GM10248 (cell line): ENCODE data around the gene DAD1.
A peak's percentile ranks its signal among the peaks of the same experiment; 100 is the strongest.

Experiments used
- CTCF ChIA-PET: fragments of 300-600 bp; sonication (Branson Sonifier 250); formaldehyde crosslinking; extraction: SDS; loops from one replicate; lab custom pipeline; 2021; ENCODE audit warnings: antibody characterized with exemption; lab: Yijun Ruan, JAX
- POLR2A ChIA-PET: fragments of 350-650 bp; sonication (Branson Sonifier 250); formaldehyde crosslinking; extraction: SDS; loops from one replicate; lab custom pipeline; 2020; ENCODE audit warnings: antibody characterized with exemption; lab: Yijun Ruan, JAX
- DNase-seq: peaks from one replicate; pipeline ENCODE4 v3.0.0; 2012; ENCODE audit errors: extremely low spot score
- CTCF ChIP-seq: IDR thresholded peaks from 2 replicates; pipeline ENCODE4 v1.5.1; 2012; ENCODE audit warnings: mild to moderate bottlenecking, low read depth; ENCODE audit errors: extremely low read depth, missing control alignments, control extremely low read depth

Gene DAD1

DNA sequence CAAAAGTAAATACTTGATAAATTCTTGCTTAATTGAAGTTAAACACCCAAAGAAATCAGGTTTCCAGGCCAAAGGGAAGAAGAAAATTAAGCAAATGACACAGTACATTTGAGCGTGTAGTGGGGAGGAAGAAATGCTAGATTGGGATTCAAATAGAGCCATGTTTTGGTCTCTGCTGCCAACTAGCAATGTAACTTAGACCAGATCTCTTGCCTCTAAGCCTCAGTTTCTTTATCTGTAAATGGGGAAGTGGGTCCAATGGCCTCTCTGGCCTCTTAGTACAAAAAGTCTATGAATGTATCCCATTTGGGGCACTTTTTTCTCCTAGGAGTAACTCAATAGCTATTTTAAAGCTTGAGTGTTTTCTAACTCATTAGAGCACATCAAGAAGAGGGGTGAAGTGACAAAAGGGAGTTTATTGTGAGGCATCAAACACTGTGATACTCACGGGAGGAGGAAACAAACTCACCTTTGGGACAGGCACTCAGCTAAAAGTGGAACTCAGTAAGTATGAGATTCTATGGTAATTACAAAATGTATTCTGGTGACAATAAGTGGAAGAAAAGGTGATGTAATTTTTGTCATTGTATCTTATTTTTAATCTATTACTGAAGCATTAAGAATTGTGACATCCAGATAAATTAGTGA is 55.8 kb downstream of the DAD1 start:
- ChIA-PET CTCF (interaction anchor here (1.0 to 5.9 kb wide), 17 partner anchors 9 to 61 kb away, joined by 3 to 25 read pairs (median 5); no protein-coding TSS in a partner anchor), POLR2A (no interaction called here)
- no peak for DNase-seq
- no peak for TF ChIP-seq CTCF

GRCh38 chr14:22532345-22533056 is 56.5 kb downstream of the DAD1 start:
- ChIA-PET POLR2A (interaction anchor here (1.0 to 1.1 kb wide), 3 partner anchors 16 to 386 kb away, joined by 3 to 6 read pairs (median 3); partner anchors contain the start of gene RBM23), CTCF (interaction anchor here (0.9 to 5.9 kb wide), 23 partner anchors 8 to 212 kb away, joined by 3 to 25 read pairs (median 5); no protein-coding TSS in a partner anchor)
- TF ChIP-seq CTCF: no peak
- no peak for DNase-seq

- POLR2A ChIA-PET: interaction anchor here (0.6 to 1.1 kb wide), 4 partner anchors 16 to 387 kb away, joined by 3 to 6 read pairs (median 3); partner anchors contain the start of gene RBM23
- DNase-seq: peak; percentile 60
- no peak for TF ChIP-seq CTCF
- CTCF ChIA-PET: interaction anchor here (0.8 to 5.9 kb wide), 27 partner anchors 7 to 322 kb away, joined by 3 to 25 read pairs (median 4); no protein-coding TSS in a partner anchor
Measured at GRCh38 chr14:22531451-22532344, 57.3 kb downstream of the DAD1 start.

DNA sequence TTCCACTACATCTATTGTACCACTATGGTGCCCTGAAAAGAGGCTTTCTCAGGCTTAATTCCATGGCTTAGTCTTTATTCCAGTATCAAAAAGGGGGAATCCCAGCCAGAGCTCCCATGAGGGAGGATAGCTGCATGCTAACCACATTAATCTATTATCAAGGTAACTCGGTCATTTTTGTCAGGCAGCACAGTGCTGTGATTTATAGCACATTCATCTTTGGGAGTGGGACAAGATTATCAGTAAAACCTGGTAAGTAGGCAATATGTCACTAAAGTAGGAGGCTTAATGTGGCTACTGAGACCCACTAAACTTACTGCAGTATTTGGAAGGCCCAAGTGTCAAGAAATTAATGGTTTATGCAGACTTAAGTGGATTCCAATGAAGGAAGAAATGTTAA is 58.9 kb downstream of the DAD1 start:
- ChIA-PET POLR2A (no interaction called here), CTCF (interaction anchor here (1.2 to 5.9 kb wide), 9 partner anchors 11 to 140 kb away, joined by 3 to 25 read pairs (median 17); no protein-coding TSS in a partner anchor)
- no peak for DNase-seq
- no peak for TF ChIP-seq CTCF

DNA sequence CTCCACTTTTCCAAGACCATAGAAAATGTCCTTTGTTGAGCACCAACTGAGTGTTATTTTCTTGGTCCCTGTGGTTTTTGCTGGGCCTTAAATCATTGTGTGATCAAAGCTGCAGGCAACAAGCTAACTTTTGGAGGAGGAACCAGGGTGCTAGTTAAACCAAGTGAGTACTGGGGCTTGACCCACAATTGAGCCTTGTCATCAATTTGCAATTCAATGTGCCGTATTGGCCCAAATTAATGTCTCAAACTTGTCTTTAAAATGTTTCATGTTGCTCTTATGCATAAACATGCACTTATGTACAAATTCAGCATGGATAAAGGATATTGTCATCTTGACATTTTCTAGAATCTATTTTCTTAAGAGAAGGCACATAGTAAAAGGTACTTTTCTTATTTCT is 62.3 kb downstream of the DAD1 start:
- DNase-seq: no peak
- no peak for TF ChIP-seq CTCF
- ChIA-PET CTCF (interaction anchor here (0.8 to 4.4 kb wide), 11 partner anchors 9 to 136 kb away, joined by 3 to 18 read pairs (median 5); no protein-coding TSS in a partner anchor), POLR2A (no interaction called here)

GRCh38 chr14:22526218-22526617 is 62.8 kb downstream of the DAD1 start:
- ChIA-PET CTCF (interaction anchor here (0.8 to 4.4 kb wide), 12 partner anchors 8 to 136 kb away, joined by 3 to 18 read pairs (median 4); no protein-coding TSS in a partner anchor), POLR2A (no interaction called here)
- no peak for DNase-seq
- TF ChIP-seq CTCF: no peak
